DND-41 (cell line): Measurements from ENCODE around the gene OSBPL3.

Experiments used
- CTCF ChIP-seq: IDR thresholded peaks from 2 replicates; pipeline ENCODE4 v1.5.1; 2012; ENCODE audit warnings: borderline replicate concordance, low read length, moderate library complexity, mild to moderate bottlenecking; ENCODE audit not compliant: poor library complexity, severe bottlenecking; ENCODE audit errors: extremely low read depth
- EZH2 ChIP-seq: IDR thresholded peaks from 3 replicates; pipeline ENCODE4 v1.6.1; 2012; ENCODE audit warnings: borderline replicate concordance, low read depth, mild to moderate bottlenecking, moderate library complexity, low read length, inconsistent platforms; ENCODE audit not compliant: severe bottlenecking

GRCh38 chr7:24877790-24878311, 102.1 kb downstream of the OSBPL3 start:
- TF ChIP-seq CTCF (no peak), EZH2 (no peak)
